Measurements from ENCODE around the gene KMT2D. TPM values are rescaled to one million over a fixed set of nuclear protein-coding genes. Genes with fewer than 3 reads are reported as not detected.

KMT2D gene
- total RNA-seq, 1 donor from 2014 or later, result 136 TPM

GRCh38 chr12:49037947-49038237, 22.7 kb downstream of the KMT2D start:
- ChIA-PET CTCF (no interaction called here), POLR2A (interaction anchor here (0.5 kb wide), 1 partner anchor 35 kb away, joined by 3 read pairs; no protein-coding TSS in a partner anchor)
- Mint-ChIP-seq H3K4me1 (no peaks in the 10 kb centered on the region), H3K27me3 (no peaks in the 10 kb centered on the region), H3K27ac (no peak overlapping the region), H3K36me3 (ENCODE audit: low read depth) (peaks cover 90% of the 10 kb centered on the region), H3K9me3 (no peaks in the 10 kb centered on the region), H3K4me3 (no peak overlapping the region)
- ATAC-seq (ENCODE audit: low read depth), result no peak
- intact Hi-C loops (cut with micrococcal nuclease), result no loop called here
- TF ChIP-seq, protein P1, sequence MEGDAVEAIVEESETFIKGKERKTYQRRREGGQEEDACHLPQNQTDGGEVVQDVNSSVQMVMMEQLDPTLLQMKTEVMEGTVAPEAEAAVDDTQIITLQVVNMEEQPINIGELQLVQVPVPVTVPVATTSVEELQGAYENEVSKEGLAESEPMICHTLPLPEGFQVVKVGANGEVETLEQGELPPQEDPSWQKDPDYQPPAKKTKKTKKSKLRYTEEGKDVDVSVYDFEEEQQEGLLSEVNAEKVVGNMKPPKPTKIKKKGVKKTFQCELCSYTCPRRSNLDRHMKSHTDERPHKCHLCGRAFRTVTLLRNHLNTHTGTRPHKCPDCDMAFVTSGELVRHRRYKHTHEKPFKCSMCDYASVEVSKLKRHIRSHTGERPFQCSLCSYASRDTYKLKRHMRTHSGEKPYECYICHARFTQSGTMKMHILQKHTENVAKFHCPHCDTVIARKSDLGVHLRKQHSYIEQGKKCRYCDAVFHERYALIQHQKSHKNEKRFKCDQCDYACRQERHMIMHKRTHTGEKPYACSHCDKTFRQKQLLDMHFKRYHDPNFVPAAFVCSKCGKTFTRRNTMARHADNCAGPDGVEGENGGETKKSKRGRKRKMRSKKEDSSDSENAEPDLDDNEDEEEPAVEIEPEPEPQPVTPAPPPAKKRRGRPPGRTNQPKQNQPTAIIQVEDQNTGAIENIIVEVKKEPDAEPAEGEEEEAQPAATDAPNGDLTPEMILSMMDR (IDR thresholded peaks at IDR 0.05), result no peak
- DNase-seq, result no peak

GRCh38 chr12:49037111-49037946, 23.3 kb downstream of the KMT2D start:
- POLR2A ChIA-PET, result interaction anchor here (0.5 to 1.1 kb wide), 3 partner anchors 17 to 198 kb away, joined by 3 to 4 read pairs (median 3); no protein-coding TSS in a partner anchor
- Mint-ChIP-seq H3K27ac (no peak overlapping the region), H3K36me3 (ENCODE audit: low read depth) (peaks cover 90% of the 10 kb centered on the region), H3K4me1 (no peaks in the 10 kb centered on the region), H3K4me3 (no peak overlapping the region), H3K27me3 (no peaks in the 10 kb centered on the region), H3K9me3 (no peaks in the 10 kb centered on the region)
- no peak for ATAC-seq (ENCODE audit: low read depth)
- no peak for DNase-seq
- intact Hi-C loops (cut with micrococcal nuclease), result no loop called here
- CTCF ChIA-PET, result no interaction called here
- TF ChIP-seq, protein P1 (IDR thresholded peaks at IDR 0.05), result no peak

DNA sequence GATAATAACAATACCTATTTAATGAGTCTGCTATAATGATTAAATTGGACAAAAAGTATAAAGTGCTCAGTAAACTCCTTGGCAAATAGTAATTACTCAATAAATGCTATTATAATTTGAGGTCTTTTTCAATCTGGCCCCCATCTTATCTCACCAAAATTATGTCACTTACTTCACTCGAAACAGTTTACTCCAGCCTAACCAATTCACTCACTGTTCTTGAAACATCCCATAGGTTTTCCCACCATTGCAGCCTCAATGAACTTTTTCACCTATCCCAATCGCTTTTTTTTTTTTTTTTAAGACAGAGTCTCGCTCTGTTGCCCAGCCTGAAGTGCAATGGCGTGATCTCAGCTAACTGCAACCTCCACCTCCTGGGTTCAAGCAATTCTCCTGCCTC, 24.6 kb downstream of the KMT2D start:
- Mint-ChIP-seq H3K4me1 (no peaks in the 10 kb centered on the region), H3K27ac (no peak overlapping the region), H3K36me3 (ENCODE audit: low read depth) (peaks cover 85% of the 10 kb centered on the region), H3K4me3 (no peak overlapping the region), H3K9me3 (no peaks in the 10 kb centered on the region), H3K27me3 (no peaks in the 10 kb centered on the region)
- intact Hi-C loops (cut with micrococcal nuclease), result no loop called here
- ATAC-seq (ENCODE audit: low read depth), result no peak
- ChIA-PET POLR2A (interaction anchor here (0.7 to 0.9 kb wide), 2 partner anchors 12 to 48 kb away, joined by 4 to 5 read pairs; no protein-coding TSS in a partner anchor), CTCF (no interaction called here)
- TF ChIP-seq, protein P1 (IDR thresholded peaks at IDR 0.05), result no peak
- DNase-seq, result no peak

GRCh38 chr12:49034286-49034622, 26.3 kb downstream of the KMT2D start:
- Mint-ChIP-seq H3K4me3 (no peak overlapping the region), H3K27me3 (no peaks in the 10 kb centered on the region), H3K9me3 (no peaks in the 10 kb centered on the region), H3K36me3 (ENCODE audit: low read depth) (peaks cover 80% of the 10 kb centered on the region), H3K27ac (no peak overlapping the region), H3K4me1 (no peaks in the 10 kb centered on the region)
- DNase-seq (no peak), ATAC-seq (ENCODE audit: low read depth) (no peak)
- ChIA-PET POLR2A (no interaction called here), CTCF (interaction anchor here (1.5 kb wide), 1 partner anchor 10 kb away, joined by 3 read pairs; no protein-coding TSS in a partner anchor)
- intact Hi-C loops (cut with micrococcal nuclease), result no loop called here
- TF ChIP-seq, protein P1 (IDR thresholded peaks at IDR 0.05), result no peak

GRCh38 chr12:49033611-49034285, 26.8 kb downstream of the KMT2D start:
- no peaks in the 10 kb centered on the region for H3K27me3 Mint-ChIP-seq
- intact Hi-C loops (cut with micrococcal nuclease), result no loop called here
- H3K27ac Mint-ChIP-seq, result no peak overlapping the region
- no peaks in the 10 kb centered on the region for H3K4me1 Mint-ChIP-seq
- peaks cover 80% of the 10 kb centered on the region for H3K36me3 Mint-ChIP-seq (ENCODE audit: low read depth)
- ATAC-seq (ENCODE audit: low read depth) (no peak), DNase-seq (no peak)
- ChIA-PET CTCF (interaction anchor here (1.5 kb wide), 1 partner anchor 10 kb away, joined by 3 read pairs; no protein-coding TSS in a partner anchor), POLR2A (no interaction called here)
- H3K9me3 Mint-ChIP-seq, result no peaks in the 10 kb centered on the region
- TF ChIP-seq, protein P1 (IDR thresholded peaks at IDR 0.05), result no peak
- no peak overlapping the region for H3K4me3 Mint-ChIP-seq

Data from activated B cell treated with CpG ODN at 0.5 μM for 24 hours (primary cell).